GM13976 (cell line): ENCODE measurements around the gene B9D1.
A peak's percentile ranks its signal among the peaks of the same experiment; 100 is the strongest.

Experiments
- DNase-seq: peaks from one replicate; pipeline ENCODE4 v3.0.0; 2012; ENCODE audit warnings: low spot score
- CTCF ChIP-seq: IDR thresholded peaks from 2 replicates; pipeline ENCODE4 v1.5.1; 2012; ENCODE audit warnings: borderline replicate concordance, mild to moderate bottlenecking; ENCODE audit not compliant: insufficient read depth; ENCODE audit errors: extremely low read depth, missing control alignments, control extremely low read depth
- in situ Hi-C: fragments of 300-500 bp; cut with MboI; formaldehyde crosslinking; loops from one replicate; pipeline ENCODE4 v1.12.0; 2022; ENCODE audit warnings: low sequenced_read_pairs, mixed read lengths, inconsistent platforms; ENCODE audit not compliant: unreplicated experiment

The B9D1 gene

GRCh38 chr17:19319771-19320505, 42.6 kb downstream of the B9D1 start:
- in situ Hi-C loops, result no loop called here
- no peak for DNase-seq
- no peak for TF ChIP-seq CTCF

- in situ Hi-C loops, result no loop called here
These were observed 43.9 kb downstream of the B9D1 start for GRCh38 chr17:19318611-19319010.

GRCh38 chr17:19317359-19318095, 45.0 kb downstream of the B9D1 start:
- in situ Hi-C loops, result no loop called here
- peak; percentile 72 for DNase-seq

More at GRCh38 chr17:19318611-19319010, 43.9 kb downstream of the B9D1 start:
- DNase-seq, result no peak
- no peak for TF ChIP-seq CTCF

GRCh38 chr17:19316761-19317358, 45.7 kb downstream of the B9D1 start:
- DNase-seq, result no peak
- no peak for TF ChIP-seq CTCF
- in situ Hi-C loops, result no loop called here

More at GRCh38 chr17:19317359-19318095, 45.0 kb downstream of the B9D1 start:
- TF ChIP-seq CTCF, result no peak

GRCh38 chr17:19315104-19315503, 47.4 kb downstream of the B9D1 start:
- TF ChIP-seq CTCF, result no peak
- in situ Hi-C loops, result no loop called here
- DNase-seq, result no peak

- no peak for TF ChIP-seq CTCF
- in situ Hi-C loops, result no loop called here
These were observed 48.5 kb downstream of the B9D1 start for GRCh38 chr17:19313746-19314651.

More at GRCh38 chr17:19313746-19314651, 48.5 kb downstream of the B9D1 start:
- no peak for DNase-seq
